HG03439 (cell line): ENCODE results near the gene CDCP1.
"Not testable (repeated sequence)": the region's sequence is repeated elsewhere in the genome, so short reads cannot be mapped to it uniquely, and the experiment has no call there.

Source experiments
- ATAC-seq: cut with Tn5 transposase; IDR thresholded peaks from one replicate; pipeline ENCODE4 v1.9.1; 2021; ENCODE audit warnings: mild to moderate bottlenecking, moderate library complexity; ENCODE audit not compliant: unreplicated experiment

CDCP1 gene

DNA sequence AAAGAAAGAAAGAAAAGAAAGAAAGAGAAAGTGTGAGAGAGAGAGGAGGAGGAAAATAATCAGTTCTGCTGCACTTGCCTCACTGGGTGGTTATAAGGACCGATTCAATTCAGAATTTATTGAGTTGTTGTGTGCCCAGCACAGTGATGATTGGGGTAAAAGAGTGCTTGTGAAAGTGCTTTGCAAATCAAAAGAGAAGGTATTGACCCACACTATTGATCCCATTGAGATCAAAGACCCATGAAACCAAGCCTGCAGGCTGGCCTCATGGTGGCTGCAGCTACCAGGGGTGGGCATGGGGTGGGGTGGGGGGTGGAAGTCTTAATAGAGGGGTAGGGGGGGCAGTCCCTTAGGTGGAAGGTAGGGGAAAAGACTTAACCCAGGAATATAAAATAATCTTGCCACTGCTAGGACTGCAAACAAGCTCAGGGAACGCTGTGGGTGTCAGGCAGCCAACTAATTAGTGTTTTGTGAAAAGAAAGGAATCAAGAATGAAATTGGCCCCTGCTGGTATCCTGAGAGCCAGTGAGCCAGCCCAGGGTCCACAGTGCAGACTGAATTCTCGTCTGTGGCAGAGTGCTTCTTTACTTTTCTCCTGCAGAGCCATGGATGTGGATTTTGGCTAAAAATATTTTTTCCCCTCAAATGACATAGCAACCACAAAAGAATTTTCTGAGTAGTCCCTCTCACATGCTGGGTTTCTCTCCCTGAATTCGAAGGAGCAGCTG is 85.8 kb downstream of the CDCP1 start:
- no peak for ATAC-seq

DNA sequence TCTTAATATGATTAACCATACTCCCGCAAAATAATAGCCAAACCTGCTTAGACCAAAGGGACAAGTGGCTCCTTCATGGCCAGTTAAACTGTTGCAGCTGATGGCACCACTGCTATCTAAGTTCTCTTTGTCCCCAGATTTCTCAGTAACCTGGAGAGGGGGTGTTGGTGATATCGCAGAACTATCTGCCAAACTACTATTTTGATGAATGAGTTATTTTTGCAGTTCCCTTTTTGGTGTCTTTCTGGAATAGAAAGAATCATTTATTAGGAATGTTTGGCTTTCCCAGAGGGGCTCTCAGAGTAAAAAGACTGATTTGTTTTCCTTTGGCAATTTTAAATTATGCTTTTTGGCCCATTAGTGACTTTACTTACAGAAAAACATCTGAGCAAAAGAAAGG is 87.0 kb downstream of the CDCP1 start:
- no peak for ATAC-seq

DNA sequence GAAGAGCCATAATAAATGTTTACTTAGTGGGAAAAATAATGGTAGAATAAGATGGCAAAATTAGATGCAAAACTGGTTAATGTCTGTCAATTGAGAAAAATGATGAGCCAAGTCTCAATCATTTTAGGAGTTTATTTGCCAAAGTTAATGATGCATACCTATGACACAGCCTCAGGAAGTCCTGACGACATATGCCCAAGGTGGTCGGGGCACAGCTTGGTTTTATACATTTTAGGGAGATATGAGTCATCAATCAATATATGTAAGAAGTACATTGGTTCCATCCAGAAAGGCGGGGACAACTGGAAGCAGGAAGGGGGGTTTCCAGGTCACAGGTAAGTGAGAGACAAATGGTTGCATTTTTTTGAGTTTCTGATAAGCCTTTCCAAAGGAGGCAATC is 88.6 kb downstream of the CDCP1 start:
- ATAC-seq: no peak

DNA sequence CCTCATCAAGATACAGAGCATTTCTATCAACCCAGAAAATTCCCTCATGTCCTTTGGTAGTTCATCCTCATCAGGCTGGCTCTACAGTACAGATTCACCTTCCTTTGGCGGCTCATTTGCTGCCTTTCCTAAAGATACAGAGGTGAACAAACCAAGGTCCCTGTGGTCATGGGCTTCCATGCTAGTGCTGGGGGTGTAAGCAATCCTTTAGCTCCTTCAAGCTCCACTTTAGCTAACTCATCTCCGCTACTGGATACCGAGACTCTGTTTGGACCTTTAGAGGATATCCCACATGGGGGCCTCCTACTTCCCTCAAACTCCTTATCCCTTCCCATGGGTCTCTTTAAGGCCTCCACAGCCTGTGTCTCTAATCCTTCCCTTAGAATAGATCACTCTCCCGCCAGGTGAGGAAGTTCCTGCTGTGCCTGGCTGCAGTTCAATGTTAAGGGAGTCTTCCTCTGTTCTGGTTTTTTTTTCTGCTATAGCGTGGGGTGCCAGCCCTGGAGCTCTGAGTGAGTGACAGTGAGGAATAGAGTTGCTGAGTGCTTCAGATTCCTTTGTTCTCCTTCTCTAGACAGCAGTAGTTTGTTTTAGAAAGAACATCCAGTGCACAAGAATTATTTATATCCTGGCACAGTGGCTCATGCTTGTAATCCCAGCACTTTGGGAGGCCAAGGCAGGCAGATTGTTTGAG is 89.4 kb downstream of the CDCP1 start:
- no peak for ATAC-seq

DNA sequence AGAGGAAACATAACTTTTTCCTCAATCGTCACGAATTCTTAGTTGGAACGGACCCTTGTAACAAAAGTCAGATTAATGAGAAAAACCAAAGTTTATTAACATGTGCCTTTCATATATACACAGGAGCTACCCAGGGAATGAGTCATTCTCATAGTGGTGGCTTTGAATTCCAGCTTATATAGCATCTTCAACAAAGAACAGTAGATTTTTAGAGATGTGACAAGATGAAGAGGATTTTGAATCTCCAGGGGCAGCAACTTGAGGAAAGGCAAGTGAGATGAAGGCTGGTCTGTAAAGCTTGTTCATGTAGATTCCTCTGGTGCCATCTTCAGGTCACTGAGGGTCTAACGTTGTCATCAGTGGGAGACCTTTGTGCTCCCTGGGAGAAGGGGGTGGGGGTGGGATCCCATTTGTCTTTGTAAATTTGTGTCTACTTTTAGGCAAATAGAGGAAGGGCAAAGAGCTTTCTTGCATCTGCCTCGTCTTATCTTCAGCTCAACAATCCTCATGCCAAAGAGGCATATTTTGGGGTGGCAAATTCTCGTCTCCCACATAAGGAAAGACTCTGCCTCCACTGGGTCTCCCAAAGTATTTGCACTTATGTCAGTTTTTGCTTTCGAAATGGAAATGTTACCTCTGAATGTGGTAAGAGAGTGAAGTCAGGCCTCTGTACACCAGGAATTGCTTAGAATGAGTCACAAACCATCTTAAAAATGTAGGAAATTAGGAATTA is 90.6 kb downstream of the CDCP1 start:
- ATAC-seq: no peak

DNA sequence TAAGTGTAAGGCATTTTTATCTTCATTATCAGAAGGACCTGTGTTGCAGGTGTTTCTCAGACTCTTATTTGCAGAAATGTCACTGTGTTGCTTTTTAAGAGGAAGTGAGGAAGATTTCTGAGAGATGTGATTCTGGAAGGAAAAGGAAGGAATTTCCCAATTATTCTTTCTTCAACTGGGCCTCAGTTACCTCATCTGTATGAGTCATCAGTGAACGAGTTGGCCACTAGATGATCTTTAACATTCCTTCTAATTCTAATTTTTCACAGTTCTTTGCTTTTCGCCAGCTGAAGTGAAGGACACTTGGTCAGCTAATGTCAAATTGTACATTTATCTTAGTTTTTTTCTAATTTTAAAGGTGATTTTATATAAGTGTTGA is 91.2 kb downstream of the CDCP1 start:
- ATAC-seq: no peak

DNA sequence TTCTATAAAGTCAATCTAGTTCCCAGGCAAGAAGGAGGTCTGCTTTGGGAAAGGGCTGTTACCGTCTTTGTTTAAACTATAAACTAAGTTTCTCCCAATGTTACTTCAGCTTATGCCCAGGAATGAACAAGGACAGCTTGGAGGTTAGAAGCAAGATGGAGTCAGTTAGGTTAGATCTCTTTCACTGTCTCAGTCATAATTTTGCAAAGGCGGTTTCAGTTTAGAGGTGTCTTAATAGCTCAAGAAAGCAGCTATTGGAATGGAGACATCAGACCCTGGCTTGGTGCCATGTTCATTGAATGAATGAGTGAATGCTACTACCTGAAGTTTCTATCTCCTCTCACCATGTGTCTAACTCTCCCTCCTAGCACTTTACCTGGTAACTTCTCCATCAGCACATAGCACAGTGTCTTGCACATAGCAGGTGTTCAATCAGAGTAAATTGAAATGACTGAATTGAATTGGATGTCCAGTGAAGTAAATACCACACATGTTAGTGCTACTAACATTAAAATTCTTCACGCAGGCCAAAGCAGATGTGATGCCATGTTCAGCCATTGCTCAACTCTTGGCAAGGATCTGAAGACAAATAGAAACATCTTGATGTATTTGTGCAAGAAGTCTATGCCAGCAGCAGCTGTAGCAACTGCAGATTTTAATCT is 91.9 kb downstream of the CDCP1 start:
- no peak for ATAC-seq

DNA sequence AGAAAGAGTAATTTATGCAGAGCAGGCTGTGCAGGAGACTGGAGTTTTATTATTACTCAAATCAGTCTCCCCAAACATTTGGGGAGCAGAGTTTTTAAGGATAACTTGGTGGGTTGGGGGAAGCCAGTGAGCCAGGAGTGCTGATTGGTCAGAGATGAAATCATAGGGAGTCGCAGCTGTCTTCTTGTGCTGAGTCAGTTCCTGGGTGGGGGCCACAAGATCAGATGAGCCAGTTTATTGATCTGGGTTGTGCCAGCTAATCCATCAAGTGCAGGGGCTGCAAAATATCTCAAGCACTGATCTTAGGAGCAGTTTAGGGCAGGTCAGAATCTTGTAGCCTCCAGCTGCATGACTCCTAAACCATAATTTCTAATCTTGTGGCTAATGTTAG is 92.4 kb downstream of the CDCP1 start:
- ATAC-seq: not testable (repeated sequence)

DNA sequence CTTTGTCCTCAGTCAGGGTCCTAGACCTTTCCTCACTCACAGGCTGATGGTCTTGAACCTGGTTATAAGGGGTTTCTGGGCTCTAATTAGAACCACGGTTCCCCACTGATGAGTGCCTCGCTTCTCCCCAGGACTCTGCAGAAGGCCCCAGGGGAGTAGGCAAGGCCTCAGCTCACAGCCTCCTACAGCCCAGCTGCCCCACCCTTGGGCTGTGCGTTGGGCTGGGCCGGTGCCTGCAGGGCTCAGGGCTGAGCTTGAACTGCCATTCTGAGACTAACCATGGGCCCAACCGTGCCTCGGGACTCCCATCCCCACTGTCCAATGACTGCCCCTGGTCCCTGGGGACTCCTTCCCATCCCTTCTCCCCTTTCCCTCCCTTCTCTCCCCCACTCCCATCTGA is 94.5 kb downstream of the CDCP1 start:
- ATAC-seq: no peak

DNA sequence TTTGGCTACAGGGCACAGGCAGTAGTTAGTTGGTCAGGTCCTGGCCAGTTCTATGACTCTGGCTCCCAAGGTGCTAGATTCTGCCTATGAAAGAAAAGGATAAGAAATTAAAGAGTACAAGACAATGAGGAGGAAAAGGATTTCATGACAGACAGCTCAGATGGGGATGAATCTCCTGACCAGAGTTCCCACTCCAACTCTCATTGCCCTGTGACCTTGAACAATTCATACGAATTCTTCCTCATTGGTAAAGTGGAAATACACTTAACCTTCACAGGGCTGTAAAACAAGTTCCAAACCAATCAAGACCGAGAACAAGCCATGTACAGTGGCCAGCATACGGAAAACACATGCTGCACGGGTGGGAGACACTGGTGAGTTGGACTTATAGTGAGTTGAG is 96.4 kb downstream of the CDCP1 start:
- ATAC-seq: no peak

DNA sequence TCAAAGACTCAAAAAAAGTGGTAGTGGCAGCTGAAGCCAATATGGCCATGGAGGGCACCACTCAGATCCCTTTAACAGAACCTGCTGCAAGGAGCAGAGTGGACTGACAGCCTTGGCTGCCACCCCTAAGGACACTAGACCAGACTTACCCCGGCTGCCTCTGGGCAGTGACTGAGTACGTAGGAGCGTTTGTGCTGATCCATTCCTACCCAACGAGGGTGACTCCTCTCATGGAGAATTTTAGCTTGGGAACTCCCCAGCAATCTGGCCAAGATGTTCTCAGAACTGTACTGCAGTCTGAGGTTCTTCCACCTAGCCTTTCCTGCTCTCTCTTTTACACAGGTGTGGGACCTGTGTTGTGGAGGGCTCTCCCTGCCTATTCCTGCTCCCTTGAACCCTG is 97.9 kb downstream of the CDCP1 start:
- ATAC-seq: no peak

DNA sequence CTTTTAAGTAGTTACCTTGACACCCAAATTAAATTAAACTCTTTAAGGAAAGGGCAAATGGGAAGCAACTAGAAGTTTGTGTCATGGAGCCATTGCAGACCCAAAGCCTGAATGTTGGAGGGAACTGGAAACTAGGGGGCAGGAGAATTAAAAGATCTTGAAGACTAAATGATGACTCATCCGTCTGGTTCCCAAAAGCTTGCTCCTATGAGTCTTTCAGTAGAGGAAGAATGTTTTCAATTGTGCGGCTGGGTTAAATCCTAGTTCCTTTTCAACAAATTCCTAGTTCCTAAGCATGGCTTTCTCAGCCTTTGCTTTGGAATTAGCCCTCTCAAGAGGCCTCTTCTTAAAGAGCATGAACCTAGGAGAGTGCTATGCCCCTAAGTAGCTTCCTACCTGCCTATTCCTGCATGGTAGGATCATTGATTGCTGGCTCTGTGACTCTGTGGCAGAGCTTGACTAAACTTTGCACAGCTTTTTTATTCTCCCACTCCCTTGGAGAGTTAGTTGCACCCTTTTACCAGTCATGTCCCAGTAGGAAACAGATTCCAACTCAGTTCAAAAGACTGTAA is 102.4 kb downstream of the CDCP1 start:
- no peak for ATAC-seq

DNA sequence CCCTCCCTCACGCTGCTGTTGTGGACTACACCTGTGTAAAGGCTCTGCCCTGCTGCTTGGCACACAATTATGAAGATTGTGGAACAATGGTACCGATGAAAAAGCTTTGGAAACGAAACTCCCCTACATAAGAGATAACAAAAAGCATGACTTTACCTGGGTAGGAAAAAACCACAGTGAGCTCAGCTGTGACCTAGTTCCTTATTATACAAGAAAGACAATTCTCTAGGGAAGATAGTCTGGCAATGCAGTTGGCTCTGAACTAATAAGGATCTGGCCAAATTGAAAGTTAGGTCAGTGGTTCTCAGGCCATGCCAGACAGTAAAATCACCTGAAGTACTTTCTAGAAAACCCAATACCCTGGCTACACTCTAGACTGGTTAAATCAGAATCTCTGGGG is 104.0 kb downstream of the CDCP1 start:
- no peak for ATAC-seq

DNA sequence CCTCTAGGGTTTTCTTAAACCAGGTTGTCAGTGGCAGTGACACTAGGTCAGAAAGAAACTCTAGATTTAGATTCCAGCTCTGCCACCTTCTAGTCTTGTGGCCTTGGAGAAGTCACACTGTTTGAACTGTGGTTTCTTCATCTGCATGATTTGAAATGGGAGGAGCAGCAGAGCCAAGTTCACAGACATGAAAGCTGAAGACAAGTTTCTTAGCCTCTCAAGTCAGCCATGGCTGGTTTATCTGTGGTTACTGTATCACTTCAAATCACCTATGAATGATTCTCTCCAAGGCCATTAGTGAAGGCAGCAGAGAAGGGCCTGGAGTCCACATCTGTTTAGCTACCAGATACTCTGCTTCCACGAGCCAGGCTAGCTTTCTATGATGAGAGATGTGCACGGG is 104.5 kb downstream of the CDCP1 start:
- no peak for ATAC-seq

DNA sequence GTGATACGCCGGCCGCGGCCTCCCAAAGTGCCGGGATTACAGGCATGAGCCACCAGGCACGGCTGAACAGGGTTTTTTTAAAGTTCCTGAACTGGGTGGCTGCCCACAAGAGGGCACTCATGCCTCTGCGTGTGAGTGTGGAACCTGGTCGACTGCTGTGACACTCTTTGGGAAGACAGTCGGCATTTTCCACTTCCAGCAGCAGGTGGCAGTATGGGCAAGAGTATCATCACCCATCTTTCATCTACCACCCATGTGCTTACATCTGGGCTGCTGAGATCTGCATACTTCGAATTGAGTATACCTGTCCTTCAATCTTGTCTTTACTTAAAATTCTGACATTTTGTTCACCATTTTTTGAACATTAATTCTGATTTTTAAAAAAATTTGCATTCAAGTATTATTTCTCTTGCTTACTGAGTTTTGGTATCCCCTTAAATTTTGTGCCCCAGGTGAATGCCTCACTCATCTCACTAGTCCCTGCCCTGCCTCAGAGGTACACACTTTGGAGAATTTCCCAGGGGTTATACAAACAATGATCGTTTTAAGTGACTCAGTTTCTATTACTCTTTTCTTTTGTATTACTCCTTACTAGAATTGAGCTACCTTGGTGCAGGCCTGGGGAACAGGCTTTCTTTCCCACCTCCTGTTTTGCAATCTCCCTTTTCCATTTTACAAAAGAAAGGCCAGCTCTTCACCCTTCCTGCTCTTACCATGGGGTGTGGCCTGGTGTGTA is 108.3 kb downstream of the CDCP1 start:
- ATAC-seq: peak; percentile 70

DNA sequence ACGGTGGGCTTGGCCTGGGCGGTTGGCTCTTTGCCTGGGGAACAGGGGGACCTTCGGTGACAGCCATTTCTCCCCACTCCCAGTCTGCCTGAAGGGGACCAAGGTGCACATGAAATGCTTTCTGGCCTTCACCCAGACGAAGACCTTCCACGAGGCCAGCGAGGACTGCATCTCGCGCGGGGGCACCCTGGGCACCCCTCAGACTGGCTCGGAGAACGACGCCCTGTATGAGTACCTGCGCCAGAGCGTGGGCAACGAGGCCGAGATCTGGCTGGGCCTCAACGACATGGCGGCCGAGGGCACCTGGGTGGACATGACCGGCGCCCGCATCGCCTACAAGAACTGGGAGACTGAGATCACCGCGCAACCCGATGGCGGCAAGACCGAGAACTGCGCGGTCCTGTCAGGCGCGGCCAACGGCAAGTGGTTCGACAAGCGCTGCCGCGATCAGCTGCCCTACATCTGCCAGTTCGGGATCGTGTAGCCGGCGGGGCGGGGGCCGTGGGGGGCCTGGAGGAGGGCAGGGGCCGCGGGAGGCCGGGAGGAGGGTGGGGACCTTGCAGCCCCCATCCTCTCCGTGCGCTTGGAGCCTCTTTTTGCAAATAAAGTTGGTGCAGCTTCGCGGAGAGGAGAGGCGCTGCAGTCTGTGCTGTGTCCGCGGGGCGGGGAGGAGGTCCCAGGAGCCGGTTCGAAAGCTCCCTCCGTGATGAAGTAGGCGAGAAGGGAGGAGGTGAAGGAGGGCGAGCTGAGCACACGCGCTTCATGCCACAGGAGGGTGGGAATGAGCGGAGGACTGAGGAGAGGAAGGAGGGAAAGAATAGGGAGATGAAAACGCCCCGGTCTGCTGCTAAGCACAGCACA is 110.5 kb downstream of the CDCP1 start:
- no peak for ATAC-seq

DNA sequence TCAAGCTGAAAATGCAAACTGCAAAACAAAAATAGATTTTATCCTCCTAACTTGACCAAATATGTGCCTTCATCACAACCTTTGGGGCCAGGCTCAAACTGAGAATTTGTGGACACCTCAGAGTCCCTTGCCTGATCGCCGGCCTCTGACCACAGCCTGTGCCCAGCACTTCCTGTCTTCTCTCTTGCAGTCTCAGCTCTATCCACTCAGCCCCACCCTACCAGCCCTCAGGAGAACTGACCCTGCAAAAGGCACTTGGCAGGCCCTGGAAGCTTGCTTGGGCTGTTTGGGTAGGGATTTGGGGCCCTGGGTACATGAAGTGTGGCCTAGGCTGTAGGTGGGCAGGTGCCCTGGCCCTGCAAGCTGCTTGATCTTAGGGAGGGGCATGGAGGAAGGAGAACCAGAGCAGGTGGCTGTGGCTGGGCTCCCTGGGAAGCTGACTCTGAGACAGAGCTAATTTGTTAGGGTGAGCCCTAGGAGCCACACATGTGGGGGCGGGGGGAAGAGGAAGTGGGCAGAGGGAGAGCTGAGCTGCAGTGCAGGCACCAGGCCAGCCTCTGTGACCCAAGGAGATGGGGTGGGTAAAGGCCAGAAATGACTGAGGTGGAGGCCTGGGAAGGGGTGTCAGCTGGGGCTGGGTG is 111.4 kb downstream of the CDCP1 start:
- no peak for ATAC-seq

DNA sequence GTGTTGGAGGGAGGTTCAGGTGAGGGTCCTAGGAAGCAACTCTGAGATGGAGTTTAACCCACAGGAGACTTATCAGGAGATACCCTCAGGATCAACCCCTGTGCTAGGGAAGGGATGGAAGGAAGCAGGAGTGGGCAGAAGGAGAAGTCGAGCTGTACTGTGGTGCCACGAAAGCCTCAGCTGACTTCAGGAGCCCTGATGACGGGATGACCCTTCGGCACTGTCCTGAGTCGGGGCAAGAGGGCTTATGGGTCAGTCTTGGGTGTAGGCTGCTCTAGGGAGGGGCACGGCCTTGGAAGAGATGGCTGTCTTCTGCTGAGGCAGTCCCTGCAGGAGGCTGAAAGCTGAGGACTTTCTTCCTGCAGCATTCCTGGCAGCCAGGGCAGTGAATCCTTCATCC is 112.4 kb downstream of the CDCP1 start:
- ATAC-seq: no peak
